DND-41 (cell line): ENCODE data around the gene PIGBOS1.

Experiments used
- EZH2 ChIP-seq: IDR thresholded peaks from 3 replicates; pipeline ENCODE4 v1.6.1; 2012; ENCODE audit warnings: borderline replicate concordance, low read depth, mild to moderate bottlenecking, moderate library complexity, low read length, inconsistent platforms; ENCODE audit not compliant: severe bottlenecking
- TF ChIP-seq, protein P1 (sequence below): IDR thresholded peaks from 2 replicates; pipeline ENCODE4 v1.5.1; 2012; ENCODE audit warnings: borderline replicate concordance, low read length, moderate library complexity, mild to moderate bottlenecking; ENCODE audit not compliant: poor library complexity, severe bottlenecking; ENCODE audit errors: extremely low read depth

DNA sequence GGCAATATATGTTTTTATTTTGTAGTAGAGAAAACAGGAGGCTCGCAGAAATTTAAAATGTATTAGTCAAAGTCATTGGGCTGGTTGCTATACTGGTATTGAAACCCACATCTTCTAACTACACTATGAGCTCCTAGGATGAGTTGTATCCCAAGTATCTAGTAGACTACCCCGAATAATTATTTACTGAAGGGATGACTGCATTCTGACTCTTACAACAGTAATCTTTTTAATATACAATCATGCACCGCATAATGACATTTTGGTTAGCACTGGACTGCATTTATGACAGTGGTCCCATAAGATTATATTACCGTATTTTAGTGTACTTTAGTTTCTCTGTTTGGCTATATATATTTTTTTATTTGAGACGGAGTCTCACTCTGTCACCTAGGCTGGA lies 15.4 kb upstream of the PIGBOS1 start:
- TF ChIP-seq, protein P1, sequence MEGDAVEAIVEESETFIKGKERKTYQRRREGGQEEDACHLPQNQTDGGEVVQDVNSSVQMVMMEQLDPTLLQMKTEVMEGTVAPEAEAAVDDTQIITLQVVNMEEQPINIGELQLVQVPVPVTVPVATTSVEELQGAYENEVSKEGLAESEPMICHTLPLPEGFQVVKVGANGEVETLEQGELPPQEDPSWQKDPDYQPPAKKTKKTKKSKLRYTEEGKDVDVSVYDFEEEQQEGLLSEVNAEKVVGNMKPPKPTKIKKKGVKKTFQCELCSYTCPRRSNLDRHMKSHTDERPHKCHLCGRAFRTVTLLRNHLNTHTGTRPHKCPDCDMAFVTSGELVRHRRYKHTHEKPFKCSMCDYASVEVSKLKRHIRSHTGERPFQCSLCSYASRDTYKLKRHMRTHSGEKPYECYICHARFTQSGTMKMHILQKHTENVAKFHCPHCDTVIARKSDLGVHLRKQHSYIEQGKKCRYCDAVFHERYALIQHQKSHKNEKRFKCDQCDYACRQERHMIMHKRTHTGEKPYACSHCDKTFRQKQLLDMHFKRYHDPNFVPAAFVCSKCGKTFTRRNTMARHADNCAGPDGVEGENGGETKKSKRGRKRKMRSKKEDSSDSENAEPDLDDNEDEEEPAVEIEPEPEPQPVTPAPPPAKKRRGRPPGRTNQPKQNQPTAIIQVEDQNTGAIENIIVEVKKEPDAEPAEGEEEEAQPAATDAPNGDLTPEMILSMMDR, result no peak
- no peak for TF ChIP-seq EZH2
